ENCODE measurements around the gene CD47. TPM values are rescaled to one million over a fixed set of nuclear protein-coding genes. Genes with fewer than 3 reads are reported as not detected.
A peak's percentile ranks its signal among the peaks of the same experiment; 100 is the strongest.

CD47 gene
- total and polyA plus RNA-seq, 2 donors from 2014 or later: 61.7 to 104 TPM

- Histone ChIP-seq H3K36me3 (ENCODE audit: control insufficient read depth in 2 of 3, insufficient read depth in 3 of 3, low read length in 3 of 3) (no peaks in the 10 kb centered on the region), H3K4me3 (ENCODE audit: low read length in 3 of 3) (no peak overlapping the region), H3K9me3 (ENCODE audit: control insufficient read depth in 2 of 3, insufficient read depth in 1 of 3, low read length in 3 of 3) (no peaks in the 10 kb centered on the region), H3K27me3 (ENCODE audit: control insufficient read depth, insufficient read depth, low read length) (no peaks in the 10 kb centered on the region), H3K27ac (ENCODE audit: low read depth in 2 of 2, low read length in 2 of 2) (no peak overlapping the region), H3K4me1 (ENCODE audit: control insufficient read depth in 2 of 3, insufficient read depth in 2 of 3, low read depth in 1 of 3, low read length in 3 of 3) (peaks cover 0 to 2% (median 0%) of the 10 kb centered on the region in 3 donors), H3K9ac (ENCODE audit: low read length in 3 of 3) (no peak overlapping the region)
- DNase-seq (no peak), FAIRE-seq (no peak)
- intact Hi-C loops (cut with DNase I): no loop called here
- TF ChIP-seq CTCF (IDR thresholded peaks at IDR 0.05; ENCODE audit: borderline replicate concordance, extremely low read depth, insufficient read depth): no peak
Observed at GRCh38 chr3:108093021-108093420, 2.2 kb upstream of the CD47 start.

GRCh38 chr3:108092501-108092900 lies 1.7 kb upstream of the CD47 start:
- TF ChIP-seq CTCF (IDR thresholded peaks at IDR 0.05; ENCODE audit: borderline replicate concordance, extremely low read depth, insufficient read depth): no peak
- H3K36me3 ChIP-seq (ENCODE audit: control insufficient read depth in 2 of 3, insufficient read depth in 3 of 3, low read length in 3 of 3): no peaks in the 10 kb centered on the region
- DNase-seq: no peak
- no peak overlapping the region for H3K4me3 ChIP-seq (ENCODE audit: low read length in 3 of 3)
- no peak for FAIRE-seq
- H3K9me3 ChIP-seq (ENCODE audit: control insufficient read depth in 2 of 3, insufficient read depth in 1 of 3, low read length in 3 of 3): no peaks in the 10 kb centered on the region
- H3K27ac ChIP-seq (ENCODE audit: low read depth in 2 of 2, low read length in 2 of 2): no peak overlapping the region
- intact Hi-C loops (cut with DNase I): no loop called here
- no peak overlapping the region for H3K9ac ChIP-seq (ENCODE audit: low read length in 3 of 3)
- no peaks in the 10 kb centered on the region for H3K27me3 ChIP-seq (ENCODE audit: control insufficient read depth, insufficient read depth, low read length)
- H3K4me1 ChIP-seq (ENCODE audit: control insufficient read depth in 2 of 3, insufficient read depth in 2 of 3, low read depth in 1 of 3, low read length in 3 of 3): peaks cover 0 to 2% (median 0%) of the 10 kb centered on the region in 3 donors

- DNase-seq: peak; percentile 18 to 83 (median 45)
- no peak for TF ChIP-seq CTCF (IDR thresholded peaks at IDR 0.05; ENCODE audit: borderline replicate concordance, extremely low read depth, insufficient read depth)
- FAIRE-seq: no peak
- Histone ChIP-seq H3K36me3 (ENCODE audit: control insufficient read depth in 2 of 3, insufficient read depth in 3 of 3, low read length in 3 of 3) (no peaks in the 10 kb centered on the region), H3K9me3 (ENCODE audit: control insufficient read depth in 2 of 3, insufficient read depth in 1 of 3, low read length in 3 of 3) (no peaks in the 10 kb centered on the region), H3K4me3 (ENCODE audit: low read length in 3 of 3) (peak overlapping the region; percentile 43 to 78 (median 59)), H3K27me3 (ENCODE audit: control insufficient read depth, insufficient read depth, low read length) (no peaks in the 10 kb centered on the region), H3K9ac (ENCODE audit: low read length in 3 of 3) (peak overlapping the region in 1 of 3 donors; percentile 49), H3K27ac (ENCODE audit: low read depth in 2 of 2, low read length in 2 of 2) (peak overlapping the region in 1 of 2 donors; percentile 61), H3K4me1 (ENCODE audit: control insufficient read depth in 2 of 3, insufficient read depth in 2 of 3, low read depth in 1 of 3, low read length in 3 of 3) (peaks cover 0 to 2% (median 0%) of the 10 kb centered on the region in 3 donors)
- intact Hi-C loops (cut with DNase I): no loop called here
Observed at GRCh38 chr3:108091498-108092250, 843 bp upstream of the CD47 start.

Data from kidney (tissue), 14 donors.